NOMO-1 treated with dmso at 0.1 percent for 144 hours (cell line): ENCODE measurements around the gene TSPAN18.

Experiments used
- DNase-seq: peaks from one replicate; lab custom pipeline; 2025; ENCODE audit not compliant: unreplicated experiment; lab: John Stamatoyannopoulos, UW

TSPAN18 gene

GRCh38 chr11:44950625-44951476, 224.1 kb downstream of the TSPAN18 start, which contains the start of gene TP53I11:
Gene TP53I11, minus strand, starts transcription at chr11:44950883. Its CDS starts 12,548 bp downstream, at chr11:44938335.
- peak; percentile 41 for DNase-seq

- no peak for DNase-seq
Observed at GRCh38 chr11:44952082-44952481, 225.3 kb downstream of the TSPAN18 start.

GRCh38 chr11:44952500-44953260, 225.9 kb downstream of the TSPAN18 start:
- DNase-seq = no peak

- DNase-seq = no peak
Observed at GRCh38 chr11:44954051-44954906, 227.5 kb downstream of the TSPAN18 start.

- peak; percentile 89 for DNase-seq
Observed at GRCh38 chr11:44955015-44955738, 228.4 kb downstream of the TSPAN18 start.

- DNase-seq = no peak
Observed at GRCh38 chr11:44957040-44957515, 230.3 kb downstream of the TSPAN18 start.

- DNase-seq = no peak
Observed at GRCh38 chr11:44957776-44958564, 231.2 kb downstream of the TSPAN18 start.

GRCh38 chr11:44959064-44959463, 232.3 kb downstream of the TSPAN18 start:
- DNase-seq = no peak

GRCh38 chr11:44960200-44960845, 233.6 kb downstream of the TSPAN18 start:
- DNase-seq = no peak

GRCh38 chr11:44962464-44962863, 235.7 kb downstream of the TSPAN18 start:
- no peak for DNase-seq

- no peak for DNase-seq
Observed at GRCh38 chr11:44963136-44963535, 236.4 kb downstream of the TSPAN18 start.

GRCh38 chr11:44963948-44964347, 237.2 kb downstream of the TSPAN18 start:
- no peak for DNase-seq

GRCh38 chr11:44964526-44965209, 237.9 kb downstream of the TSPAN18 start:
- DNase-seq = no peak

- DNase-seq = no peak
Observed at GRCh38 chr11:44966694-44967093, 239.9 kb downstream of the TSPAN18 start.

GRCh38 chr11:44967930-44968496, 241.3 kb downstream of the TSPAN18 start:
- no peak for DNase-seq

- DNase-seq = no peak
Observed at GRCh38 chr11:44968510-44968909, 241.7 kb downstream of the TSPAN18 start.

GRCh38 chr11:44969651-44970252, 243.0 kb downstream of the TSPAN18 start:
- no peak for DNase-seq

- DNase-seq = peak; percentile 65
Observed at GRCh38 chr11:44970293-44970692, 243.5 kb downstream of the TSPAN18 start.
